Measurements from ENCODE around the gene WDR82. TPM values are rescaled to one million over a fixed set of nuclear protein-coding genes. Genes with fewer than 3 reads are reported as not detected.
A peak's percentile ranks its signal among the peaks of the same experiment; 100 is the strongest.

The WDR82 gene
- total and polyA plus RNA-seq, 9 of the 15 experiments (the other 6 are each of a cell fraction or from before 2014, with no cell fraction given), result 6.4 to 62.9 (median 37.1) TPM

- TF ChIP-seq HMGN3 (IDR thresholded peaks at IDR 0.05; ENCODE audit: borderline replicate concordance, extremely low read depth, insufficient read length, low read depth, low read length) (no peak), RFX1 (IDR thresholded peaks at IDR 0.05) (no peak), ZNF75A (CRISPR knock-in tag; IDR thresholded peaks at IDR 0.05) (no peak)
These were observed 46.2 kb upstream of the WDR82 start (continued) for GRCh38 chr3:52324676-52325075.

- 57% methylated on average over 10 of the region's 11 CpGs for WGBS (ENCODE audit: insufficient coverage, low coverage, missing lambda C conversion rate)
- Histone ChIP-seq H3K27ac (ENCODE audit: extremely low read depth, low read depth, low read length) (no peak overlapping the region), H3K36me3 (ENCODE audit: control insufficient read depth, insufficient read depth, low read length) (no peaks in the 10 kb centered on the region), H3K4me3 (no peak overlapping the region), H3K9ac (ENCODE audit: insufficient read depth in 1 of 2, low read depth in 2 of 2, low read length in 2 of 2) (peak overlapping the region in 1 of 2 experiments; percentile 43; a peak in 2 of 4 replicates), H3K79me2 (ENCODE audit: control insufficient read depth, insufficient read depth, low read length) (no peaks in the 10 kb centered on the region), H3K4me1 (replicated peaks in 1 of 2; ENCODE audit: control insufficient read depth in 2 of 2, insufficient read depth in 2 of 2, low read length in 2 of 2) (peaks cover 6 to 21% of the 10 kb centered on the region in 2 experiments), H3K9me1 (ENCODE audit: control insufficient read depth, insufficient read depth, low read length) (no peaks in the 10 kb centered on the region), H3K4me2 (ENCODE audit: insufficient read depth, low read length) (no peak overlapping the region), H4K20me1 (replicated peaks; ENCODE audit: control insufficient read depth, insufficient read depth, low read length) (no peaks in the 10 kb centered on the region), H2AFZ (ENCODE audit: low read depth, low read length) (no peak overlapping the region), H3K9me3 (replicated peaks; ENCODE audit: control insufficient read depth, insufficient read depth, low read depth, low read length) (no peaks in the 10 kb centered on the region), H3K27me3 (ENCODE audit: control insufficient read depth in 2 of 2, insufficient read depth in 2 of 2, low read length in 2 of 2) (no peaks in the 10 kb centered on the region; a peak in 1 of 5 replicates)
- peak; percentile 43; the same call in 2 of the 3 replicates for ATAC-seq
- no peak for DNase-seq (ENCODE audit: extremely low read depth in 1 of 4, low spot score in 3 of 4)
- BruUV-seq (replicated peaks), result no TSS peak
- TF ChIP-seq BHLHE40 (IDR thresholded peaks at IDR 0.05; ENCODE audit: low read length), result no peak
- peak; percentile 47; the same call in 1 of the 2 replicates for TF ChIP-seq NFE2 (IDR thresholded peaks at IDR 0.05; ENCODE audit: low read depth)
- TF ChIP-seq POLR2B (IDR thresholded peaks at IDR 0.05; ENCODE audit: low read depth, partially characterized antibody), result no peak
- ChIA-PET POLR2A (interaction anchor here (0.6 to 0.8 kb wide), 2 partner anchors 12 to 661 kb away, joined by 4 read pairs; no protein-coding TSS in a partner anchor), CTCF (ENCODE audit: low intra/inter-chr PET ratio) (no interaction called here)
- no peak for FAIRE-seq
- intact Hi-C loops (cut with micrococcal nuclease), result no loop called here
- in situ Hi-C loops (cut with MboI), result no loop called here
These were observed 45.3 kb upstream of the WDR82 start for GRCh38 chr3:52323526-52324295.
